GM12864 (cell line): ENCODE results near the gene TIPARP.

Experiments used
- DNase-seq: peaks from one replicate; pipeline ENCODE4 v3.0.0-alpha.2; 2011; ENCODE audit warnings: low read depth
- H3K4me3 ChIP-seq: 2 replicates; pipeline ENCODE4 v1.5.1; 2011; ENCODE audit warnings: mild to moderate bottlenecking, low read depth, low read length, control low read depth
- TF ChIP-seq, protein P1 (sequence below): IDR thresholded peaks from 2 replicates; pipeline ENCODE4 v1.5.1; 2011; ENCODE audit warnings: low read depth, mild to moderate bottlenecking, moderate library complexity, low read length, control low read depth, inconsistent platforms; ENCODE audit errors: missing control alignments

Gene TIPARP

DNA sequence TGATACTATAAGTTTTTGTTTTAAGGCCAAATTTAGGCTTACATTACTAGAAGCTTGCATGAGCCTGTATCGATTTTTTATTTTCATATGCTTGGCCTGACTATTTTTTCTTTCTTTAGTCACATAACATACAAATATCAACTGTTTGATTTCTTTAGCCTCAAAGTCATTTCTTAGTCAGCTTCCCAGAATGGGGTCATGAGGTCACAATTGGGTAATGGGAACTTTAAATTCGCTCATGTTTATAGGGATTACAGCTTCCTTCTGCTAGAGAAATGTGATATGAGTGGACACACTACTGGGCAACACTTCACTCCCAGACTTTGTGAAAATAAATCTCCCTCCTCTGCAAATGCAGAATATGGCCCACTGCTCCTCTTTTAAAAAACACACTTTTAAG is 9.1 kb upstream of the TIPARP start:
- DNase-seq, result no peak

DNA sequence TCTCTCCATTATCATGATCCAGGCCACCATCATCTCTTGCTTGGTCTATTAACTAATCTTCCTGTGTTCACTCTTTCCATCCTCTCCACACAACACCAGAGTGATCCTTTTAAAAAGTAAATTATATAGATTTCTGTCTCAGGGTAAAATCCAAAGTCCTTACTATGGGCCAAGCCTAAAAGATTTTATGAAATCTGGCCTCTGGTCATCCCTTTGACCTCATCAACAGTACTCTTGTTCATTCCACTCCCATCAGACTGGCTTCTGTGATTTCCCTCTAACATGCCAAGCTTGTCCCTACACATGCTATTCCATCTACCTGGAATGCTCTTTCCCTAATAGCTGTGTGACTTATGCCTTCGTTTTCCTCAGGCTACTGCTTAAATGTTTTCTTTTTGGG is 8.3 kb upstream of the TIPARP start:
- H3K4me3 ChIP-seq, result no peak overlapping the region
- DNase-seq, result no peak
- TF ChIP-seq, protein P1, sequence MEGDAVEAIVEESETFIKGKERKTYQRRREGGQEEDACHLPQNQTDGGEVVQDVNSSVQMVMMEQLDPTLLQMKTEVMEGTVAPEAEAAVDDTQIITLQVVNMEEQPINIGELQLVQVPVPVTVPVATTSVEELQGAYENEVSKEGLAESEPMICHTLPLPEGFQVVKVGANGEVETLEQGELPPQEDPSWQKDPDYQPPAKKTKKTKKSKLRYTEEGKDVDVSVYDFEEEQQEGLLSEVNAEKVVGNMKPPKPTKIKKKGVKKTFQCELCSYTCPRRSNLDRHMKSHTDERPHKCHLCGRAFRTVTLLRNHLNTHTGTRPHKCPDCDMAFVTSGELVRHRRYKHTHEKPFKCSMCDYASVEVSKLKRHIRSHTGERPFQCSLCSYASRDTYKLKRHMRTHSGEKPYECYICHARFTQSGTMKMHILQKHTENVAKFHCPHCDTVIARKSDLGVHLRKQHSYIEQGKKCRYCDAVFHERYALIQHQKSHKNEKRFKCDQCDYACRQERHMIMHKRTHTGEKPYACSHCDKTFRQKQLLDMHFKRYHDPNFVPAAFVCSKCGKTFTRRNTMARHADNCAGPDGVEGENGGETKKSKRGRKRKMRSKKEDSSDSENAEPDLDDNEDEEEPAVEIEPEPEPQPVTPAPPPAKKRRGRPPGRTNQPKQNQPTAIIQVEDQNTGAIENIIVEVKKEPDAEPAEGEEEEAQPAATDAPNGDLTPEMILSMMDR, result no peak

More for the DNA sequence above, 9.1 kb upstream of the TIPARP start:
- TF ChIP-seq, protein P1, result no peak
- no peak overlapping the region for H3K4me3 ChIP-seq

- DNase-seq, result no peak
- H3K4me3 ChIP-seq, result no peak overlapping the region
- TF ChIP-seq, protein P1, result no peak
Observed at GRCh38 chr3:156668073-156668763, 6.2 kb upstream of the TIPARP start.

- DNase-seq, result no peak
- TF ChIP-seq, protein P1, result no peak
- H3K4me3 ChIP-seq, result no peak overlapping the region
Observed at GRCh38 chr3:156670077-156670476, 4.3 kb upstream of the TIPARP start.

DNA sequence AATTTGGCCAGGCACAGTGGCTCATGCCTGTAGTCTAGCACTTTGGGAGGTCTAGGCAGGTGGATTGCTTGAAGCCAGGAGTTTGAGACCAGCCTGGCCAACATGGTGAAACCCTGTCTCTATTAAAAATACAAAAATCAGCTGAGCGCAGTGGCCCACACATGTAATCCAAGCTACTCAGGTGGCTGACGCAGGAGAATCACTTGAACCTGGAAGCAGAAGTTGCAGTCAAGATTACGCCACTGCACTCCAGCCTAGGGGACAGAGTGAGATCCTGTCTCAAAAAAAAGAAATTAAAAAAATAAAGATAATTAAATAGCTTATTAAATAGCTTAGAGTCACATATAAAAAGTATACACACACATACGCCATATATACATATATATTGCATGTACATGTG is 3.7 kb upstream of the TIPARP start:
- no peak overlapping the region for H3K4me3 ChIP-seq
- TF ChIP-seq, protein P1, result no peak
- no peak for DNase-seq

GRCh38 chr3:156673732-156674045 is 701 bp upstream of the TIPARP start:
- DNase-seq, result no peak
- TF ChIP-seq, protein P1, result no peak
- H3K4me3 ChIP-seq, result peak overlapping the region; percentile 84
